ENCODE data around the gene ABCG4.

Gene ABCG4

GRCh38 chr11:119153049-119153818 is 4.4 kb downstream of the ABCG4 start:
- TF ChIP-seq EZH2 (IDR thresholded peaks at IDR 0.05; ENCODE audit: borderline replicate concordance, low read length) (no peak), CTCF (IDR thresholded peaks at IDR 0.05; ENCODE audit: low read length) (no peak)
- Histone ChIP-seq H3K4me1 (ENCODE audit: insufficient read depth, low read length, severe bottlenecking) (peaks cover 11% of the 10 kb centered on the region), H4K20me1 (ENCODE audit: insufficient read depth, low read length) (no peaks in the 10 kb centered on the region), H3K27ac (ENCODE audit: low read depth, low read length, poor library complexity, severe bottlenecking) (no peak overlapping the region), H3K9ac (ENCODE audit: low read length) (no peak overlapping the region), H2AFZ (ENCODE audit: low read length) (no peak overlapping the region), H3K36me3 (ENCODE audit: insufficient read depth, low read length) (no peaks in the 10 kb centered on the region), H3F3A (ENCODE audit: insufficient read depth, low read length) (no peaks in the 10 kb centered on the region), H3K27me3 (ENCODE audit: insufficient read depth, low read length) (peaks cover 10% of the 10 kb centered on the region; the same call in 1 of the 2 replicates), H3K9me2 (ENCODE audit: low read depth, low read length) (no peaks in the 10 kb centered on the region), H3K4me2 (ENCODE audit: low read length) (no peak overlapping the region), H3K9me3 (ENCODE audit: low read length) (no peaks in the 10 kb centered on the region), H3K79me2 (ENCODE audit: insufficient read depth, low read length) (no peaks in the 10 kb centered on the region), H3K4me3 (ENCODE audit: low read depth, low read length, poor library complexity, severe bottlenecking) (no peak overlapping the region)

- no peak overlapping the region for H2AFZ ChIP-seq (ENCODE audit: low read length)
- H3K27me3 ChIP-seq (ENCODE audit: insufficient read depth, low read length) = peaks cover 10% of the 10 kb centered on the region; the same call in 1 of the 2 replicates
- H3K79me2 ChIP-seq (ENCODE audit: insufficient read depth, low read length) = no peaks in the 10 kb centered on the region
- no peaks in the 10 kb centered on the region for H4K20me1 ChIP-seq (ENCODE audit: insufficient read depth, low read length)
- H3K4me3 ChIP-seq (ENCODE audit: low read depth, low read length, poor library complexity, severe bottlenecking) = no peak overlapping the region
- no peak overlapping the region for H3K9ac ChIP-seq (ENCODE audit: low read length)
- no peaks in the 10 kb centered on the region for H3K36me3 ChIP-seq (ENCODE audit: insufficient read depth, low read length)
- TF ChIP-seq CTCF (IDR thresholded peaks at IDR 0.05; ENCODE audit: low read length) (no peak), EZH2 (IDR thresholded peaks at IDR 0.05; ENCODE audit: borderline replicate concordance, low read length) (no peak)
- H3K4me1 ChIP-seq (ENCODE audit: insufficient read depth, low read length, severe bottlenecking) = peaks cover 5% of the 10 kb centered on the region
- H3K9me2 ChIP-seq (ENCODE audit: low read depth, low read length) = no peaks in the 10 kb centered on the region
- no peak overlapping the region for H3K27ac ChIP-seq (ENCODE audit: low read depth, low read length, poor library complexity, severe bottlenecking)
- H3K9me3 ChIP-seq (ENCODE audit: low read length) = no peaks in the 10 kb centered on the region
- no peaks in the 10 kb centered on the region for H3F3A ChIP-seq (ENCODE audit: insufficient read depth, low read length)
- H3K4me2 ChIP-seq (ENCODE audit: low read length) = no peak overlapping the region
These were observed 5.3 kb downstream of the ABCG4 start for GRCh38 chr11:119154178-119154577.

- no peaks in the 10 kb centered on the region for H3K9me3 ChIP-seq (ENCODE audit: low read length)
- no peak overlapping the region for H3K27ac ChIP-seq (ENCODE audit: low read depth, low read length, poor library complexity, severe bottlenecking)
- H3K4me2 ChIP-seq (ENCODE audit: low read length) = no peak overlapping the region
- H3K9me2 ChIP-seq (ENCODE audit: low read depth, low read length) = no peaks in the 10 kb centered on the region
- no peaks in the 10 kb centered on the region for H4K20me1 ChIP-seq (ENCODE audit: insufficient read depth, low read length)
- no peak overlapping the region for H2AFZ ChIP-seq (ENCODE audit: low read length)
- TF ChIP-seq CTCF (IDR thresholded peaks at IDR 0.05; ENCODE audit: low read length) (peak; percentile 24; the same call in 1 of the 2 replicates), EZH2 (IDR thresholded peaks at IDR 0.05; ENCODE audit: borderline replicate concordance, low read length) (no peak)
- H3K36me3 ChIP-seq (ENCODE audit: insufficient read depth, low read length) = no peaks in the 10 kb centered on the region
- no peaks in the 10 kb centered on the region for H3K27me3 ChIP-seq (ENCODE audit: insufficient read depth, low read length)
- H3K4me3 ChIP-seq (ENCODE audit: low read depth, low read length, poor library complexity, severe bottlenecking) = no peak overlapping the region
- H3K9ac ChIP-seq (ENCODE audit: low read length) = no peak overlapping the region
- no peaks in the 10 kb centered on the region for H3K4me1 ChIP-seq (ENCODE audit: insufficient read depth, low read length, severe bottlenecking)
- no peaks in the 10 kb centered on the region for H3F3A ChIP-seq (ENCODE audit: insufficient read depth, low read length)
- H3K79me2 ChIP-seq (ENCODE audit: insufficient read depth, low read length) = no peaks in the 10 kb centered on the region
These were observed 7.1 kb downstream of the ABCG4 start for GRCh38 chr11:119155733-119156492.
